Pericardium fibroblast (primary cell): ENCODE results near the gene PIMREG. TPM values are rescaled to one million over a fixed set of nuclear protein-coding genes. Genes with fewer than 3 reads are reported as not detected.

Experiments used
- total RNA-seq: library from RNA; depleted of rRNA; stranded (reverse); fragments of >200 nt; gene quantifications from 2 replicates; pipeline ENCODE4 v1.2.3, GENCODE V29; 2015

PIMREG gene, protein sequence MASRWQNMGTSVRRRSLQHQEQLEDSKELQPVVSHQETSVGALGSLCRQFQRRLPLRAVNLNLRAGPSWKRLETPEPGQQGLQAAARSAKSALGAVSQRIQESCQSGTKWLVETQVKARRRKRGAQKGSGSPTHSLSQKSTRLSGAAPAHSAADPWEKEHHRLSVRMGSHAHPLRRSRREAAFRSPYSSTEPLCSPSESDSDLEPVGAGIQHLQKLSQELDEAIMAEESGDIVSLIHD
- 0.82 and 3.3 TPM in 2 replicates for total RNA-seq

DNA sequence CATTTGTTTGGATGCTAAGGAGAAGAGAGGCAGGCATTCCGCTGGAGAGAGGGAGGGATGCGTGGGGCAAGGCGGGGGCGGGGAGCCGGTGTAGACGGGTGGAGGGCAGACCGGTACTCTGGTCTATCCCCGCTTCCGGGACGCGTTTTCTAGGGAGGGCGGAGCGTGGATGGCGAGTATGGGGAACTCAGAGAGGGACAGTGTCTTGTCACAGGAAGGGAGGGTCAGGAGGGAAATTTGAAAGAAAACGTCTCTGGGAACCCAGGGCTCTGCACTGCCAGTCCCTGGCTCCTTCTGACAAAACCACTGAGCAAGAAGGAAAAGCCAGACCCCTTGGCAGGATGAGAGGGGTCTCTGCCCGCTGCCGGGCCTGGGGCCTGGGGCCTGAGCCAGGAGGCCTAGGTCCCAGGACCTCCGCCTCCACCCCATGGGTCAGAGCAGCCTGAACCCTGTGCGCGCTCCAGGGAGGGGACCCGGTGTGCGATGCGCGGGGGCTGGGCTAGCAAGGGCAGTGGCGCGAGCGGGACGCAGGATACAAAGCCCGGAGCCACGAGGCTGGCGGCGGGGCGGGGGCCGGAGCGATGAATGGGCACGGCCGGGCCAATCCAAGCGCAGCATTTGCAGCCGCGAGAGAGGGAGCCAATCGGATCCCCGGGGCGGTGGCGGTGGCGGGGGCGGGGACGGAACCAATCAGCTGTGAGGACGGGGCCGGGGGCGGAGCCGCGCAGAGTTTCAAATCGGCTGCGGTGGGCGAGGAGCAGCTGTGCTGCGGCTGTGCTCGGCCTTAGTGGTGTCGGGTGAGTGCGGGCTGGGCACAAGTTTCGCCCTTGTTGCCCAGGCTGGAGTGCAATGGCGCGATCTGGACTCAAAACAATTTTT is at the start of gene PIMREG:
Gene PIMREG (plus strand): TSS at position 764 of the 879 bp plus-strand sequence. CDS start 656 bp downstream, outside the sequence.

DNA sequence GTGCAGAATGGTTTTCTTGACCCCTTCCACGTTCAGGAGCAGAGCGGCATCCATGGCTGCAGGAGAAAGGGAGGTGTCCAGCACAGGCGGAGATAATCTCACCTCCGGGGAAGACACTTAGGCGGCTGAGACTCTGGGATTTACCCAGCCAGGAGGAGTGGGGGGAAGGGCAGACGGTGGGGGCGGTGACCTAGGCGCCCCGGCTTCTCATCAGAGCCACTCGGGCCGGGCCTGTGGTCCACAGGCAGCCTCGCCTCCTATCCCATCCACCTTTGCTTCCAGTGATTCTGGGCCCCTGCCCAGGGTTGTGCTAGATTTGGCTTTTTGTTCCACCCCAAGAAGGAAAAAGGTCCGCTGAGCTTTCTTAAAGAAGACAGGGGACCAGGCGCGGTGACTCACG is 9.2 kb upstream of the PIMREG start, which contains the start of gene AIPL1:
Gene AIPL1 (minus strand): TSS at position 71 of the 400 bp plus-strand sequence. CDS start 17 bp downstream, at position 54.

Other genes starting within 250 kb of the PIMREG start
- gene AIPL1, start 9.3 kb upstream of the PIMREG start, total RNA-seq = not detected in 2 replicates
- gene PITPNM3, start 112.1 kb downstream of the PIMREG start, total RNA-seq = 2.6 and 4.9 TPM in 2 replicates
- gene KIAA0753, start 196.3 kb downstream of the PIMREG start, total RNA-seq = 9.7 and 15.9 TPM in 2 replicates
- gene TXNDC17, start 196.6 kb downstream of the PIMREG start, total RNA-seq = 82.4 and 227 TPM in 2 replicates
- 4.9 and 8.2 TPM in 2 replicates for gene MED31, start 207.2 kb downstream of the PIMREG start, total RNA-seq
- 0.26 and 2.9 TPM in 2 replicates for gene C17orf100, start 207.3 kb downstream of the PIMREG start, total RNA-seq